ENCODE measurements around the gene IRF9.

Gene IRF9

GRCh38 chr14:24132061-24132685 is 28.9 kb upstream of the IRF9 start:
- DNase-seq: peak; percentile 74

DNA sequence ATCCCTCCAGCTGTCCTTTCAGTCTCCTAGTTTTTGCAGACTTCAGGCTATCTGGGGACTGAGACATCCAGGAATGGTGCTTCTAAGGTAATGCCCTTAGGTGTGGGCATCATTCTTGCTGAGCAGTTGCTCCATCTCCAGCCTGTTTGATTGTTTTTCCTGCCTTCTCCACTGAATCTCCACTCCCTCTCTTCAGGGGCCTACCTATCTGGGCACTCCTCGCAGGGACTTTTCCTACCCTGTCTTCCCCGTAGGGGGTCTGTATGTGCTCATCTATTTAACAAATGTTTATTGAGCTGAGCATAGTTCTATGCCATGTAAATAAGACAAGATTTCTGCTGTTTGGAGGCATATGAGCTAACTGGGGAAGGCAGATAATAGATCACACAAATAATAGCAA is 28.1 kb upstream of the IRF9 start:
- DNase-seq: no peak

DNA sequence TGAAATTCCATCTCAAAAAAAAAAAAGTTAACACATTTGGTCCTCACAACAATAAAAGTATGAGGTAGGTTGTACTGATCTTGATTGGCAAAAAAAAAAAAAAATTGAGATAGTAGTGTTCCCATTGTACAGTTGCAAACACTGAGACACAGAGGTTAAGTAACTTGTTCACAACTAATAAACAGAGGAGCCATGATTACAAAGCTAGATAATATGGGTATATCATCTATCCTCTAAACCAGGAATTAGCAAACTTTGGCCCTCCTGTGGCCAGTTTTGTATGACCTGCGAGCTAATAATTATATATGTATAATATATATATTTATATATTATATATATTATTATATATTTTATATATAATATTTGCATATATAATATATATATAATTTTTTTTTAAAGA is 27.3 kb upstream of the IRF9 start:
- no peak for DNase-seq

DNA sequence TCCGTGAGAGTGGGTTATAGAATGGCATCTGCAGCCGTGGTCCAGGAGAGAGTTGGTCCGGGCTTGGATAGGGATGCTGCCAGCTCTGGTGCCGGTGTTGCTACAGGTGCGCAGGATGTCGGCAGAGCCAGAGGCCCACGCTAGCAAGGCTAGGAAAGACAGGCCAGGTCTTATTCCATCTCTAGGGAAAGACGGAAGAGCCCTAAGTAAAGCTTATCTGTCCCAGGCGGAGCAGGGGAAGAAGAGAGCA is 25.6 kb upstream of the IRF9 start:
- no peak for DNase-seq

DNA sequence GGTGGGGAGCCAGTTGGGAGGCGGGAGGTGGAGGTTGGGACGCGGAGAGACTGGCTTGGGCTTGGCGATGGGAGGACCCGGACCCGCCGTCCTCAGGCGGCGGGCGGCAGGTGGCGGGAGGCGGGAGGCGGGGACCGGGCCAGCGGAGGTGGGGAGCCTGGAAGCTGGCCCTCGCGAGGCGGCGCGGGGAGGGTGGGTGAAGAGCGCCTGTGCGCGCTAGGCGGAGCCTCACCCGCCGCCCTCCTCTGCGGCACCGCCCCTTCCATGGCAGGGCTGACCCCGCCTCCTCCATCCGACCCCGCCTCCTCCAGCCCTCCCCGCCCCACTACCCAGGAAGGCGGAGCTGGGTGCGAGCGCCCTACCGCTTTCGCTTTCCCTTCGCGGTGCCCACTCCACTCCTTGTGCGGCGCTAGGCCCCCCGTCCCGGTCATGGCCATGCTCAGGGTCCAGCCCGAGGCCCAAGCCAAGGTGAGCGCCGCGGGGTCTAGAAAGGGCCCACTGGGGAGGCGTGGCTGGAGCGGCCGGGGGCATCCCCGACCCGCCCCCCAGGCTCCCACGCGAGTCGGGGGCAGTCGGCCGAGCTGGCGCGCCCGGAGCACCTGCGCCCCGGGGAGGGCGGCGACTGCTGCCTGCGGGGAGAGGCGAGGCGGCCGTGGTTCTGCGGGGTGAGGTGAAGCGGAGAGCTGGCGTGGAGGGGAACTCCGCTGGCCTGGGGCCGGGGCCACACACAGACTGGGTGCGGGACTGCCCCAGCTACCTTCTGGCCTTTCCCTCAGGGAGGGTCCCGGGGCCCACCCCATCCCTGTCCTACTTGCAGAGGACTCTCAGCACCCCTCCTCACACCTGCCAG is 25.0 kb upstream of the IRF9 start, which contains the start of gene PSME1:
PSME1 (plus strand) TSS at position 361 of the 850 bp plus-strand sequence; CDS start at position 430, 69 bp downstream.
- DNase-seq: peak; percentile 96

DNA sequence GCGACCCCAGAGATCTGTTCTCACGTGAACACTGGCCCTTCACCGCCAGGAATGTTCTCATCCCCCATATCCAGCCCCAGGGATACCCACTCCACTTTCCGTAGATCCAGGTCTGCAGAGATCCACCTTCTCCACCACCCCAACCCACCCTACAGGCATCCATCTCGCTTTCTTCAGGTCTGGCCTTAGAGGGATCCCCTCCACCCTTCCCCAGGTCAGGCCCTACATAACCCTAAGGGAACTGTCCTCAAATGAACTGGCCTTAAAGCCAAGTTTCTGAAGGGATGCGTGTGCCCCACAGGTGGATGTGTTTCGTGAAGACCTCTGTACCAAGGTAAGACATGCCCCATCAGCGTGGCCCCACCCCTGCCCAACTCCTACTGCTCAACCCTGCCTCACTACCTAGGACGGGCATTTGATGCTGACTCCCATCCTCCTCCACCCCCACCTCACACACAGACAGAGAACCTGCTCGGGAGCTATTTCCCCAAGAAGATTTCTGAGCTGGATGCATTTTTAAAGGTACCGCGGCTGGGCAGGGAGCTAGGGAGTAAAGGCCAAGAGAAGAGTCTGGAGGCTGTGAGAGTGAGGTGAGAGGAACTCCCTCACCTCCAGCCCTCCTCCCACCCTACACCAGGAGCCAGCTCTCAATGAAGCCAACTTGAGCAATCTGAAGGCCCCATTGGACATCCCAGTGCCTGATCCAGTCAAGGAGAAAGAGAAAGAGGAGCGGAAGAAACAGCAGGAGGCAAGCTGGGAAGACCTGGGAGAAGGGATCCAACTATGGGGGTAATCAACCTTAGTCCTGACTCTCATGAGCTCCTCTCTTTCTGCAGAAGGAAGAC is 24.2 kb upstream of the IRF9 start:
- DNase-seq: peak; percentile 22

- no peak for DNase-seq
Measured at GRCh38 chr14:24137529-24138395, 23.3 kb upstream of the IRF9 start.

GRCh38 chr14:24138396-24139271 is 22.4 kb upstream of the IRF9 start:
- no peak for DNase-seq

DNA sequence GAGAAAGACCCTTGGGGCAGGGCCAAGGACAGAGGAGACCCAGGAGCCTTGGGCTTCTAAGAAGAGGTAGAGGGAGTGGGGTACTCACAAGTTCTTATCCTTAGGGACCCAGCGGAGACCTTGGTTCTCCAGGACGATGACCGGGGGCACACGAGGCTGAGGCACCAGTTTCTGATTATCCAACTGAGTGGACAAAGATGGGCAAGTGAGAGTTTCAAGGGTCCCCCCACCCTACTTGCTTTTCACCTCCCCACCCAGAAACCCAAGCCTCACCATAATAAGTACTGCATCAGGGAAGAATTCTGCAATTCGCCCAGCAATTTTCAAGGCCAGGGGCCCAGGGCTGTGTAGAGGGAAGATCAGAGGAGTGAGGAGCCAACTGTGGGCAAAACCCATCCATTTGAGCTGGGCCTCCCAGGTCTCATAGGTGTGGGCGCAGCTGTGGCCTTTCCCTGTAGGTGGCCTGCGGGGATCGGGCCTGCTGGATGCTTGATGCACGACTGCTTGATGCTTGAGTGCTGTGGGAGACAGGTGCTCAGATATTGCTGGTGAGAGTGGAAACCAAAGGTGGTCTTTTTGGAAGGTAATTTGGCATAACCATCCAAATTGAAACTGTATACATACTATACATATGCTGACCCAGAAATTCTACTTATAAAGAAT is 21.7 kb upstream of the IRF9 start:
- peak; percentile 23 for DNase-seq

DNA sequence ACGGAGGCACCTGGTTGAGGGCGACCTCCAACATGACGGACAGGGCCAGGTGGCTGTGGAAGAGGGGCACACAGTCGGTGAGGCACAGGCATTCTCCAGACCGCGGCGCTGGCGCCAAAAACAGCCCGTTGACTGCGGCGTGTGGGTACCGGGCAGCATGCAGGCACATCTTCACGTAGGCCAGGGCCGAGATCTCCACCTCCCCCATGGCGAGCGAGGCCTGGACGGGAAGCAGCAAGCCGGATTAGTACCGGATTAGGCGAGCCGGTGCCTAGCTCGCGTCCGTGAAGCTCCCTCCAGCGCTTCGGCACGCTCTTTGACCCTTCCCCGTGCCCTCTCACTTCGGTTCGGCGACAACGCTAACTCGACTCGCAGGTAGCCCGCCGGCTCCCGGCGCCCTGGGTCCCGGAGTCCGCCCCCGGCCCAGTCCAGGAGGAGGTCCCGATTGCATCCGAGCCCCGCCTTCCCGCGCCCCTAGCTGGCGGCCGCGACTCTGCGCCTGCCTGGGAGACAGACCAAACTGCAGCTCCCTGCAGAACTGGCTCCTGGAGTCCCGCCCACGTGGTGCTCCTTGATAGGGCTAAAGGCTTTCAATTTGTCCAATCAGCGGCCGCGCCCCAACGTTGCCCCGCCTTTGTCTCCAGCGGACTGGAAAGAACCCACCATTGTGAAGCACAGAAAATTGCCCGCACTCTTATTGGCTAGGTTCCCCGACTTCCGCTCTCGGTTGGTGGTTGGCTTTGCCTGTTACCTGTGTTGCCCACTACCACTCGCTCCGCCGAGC is 19.8 kb upstream of the IRF9 start, which contains the start of gene EMC9:
EMC9 (minus strand) TSS at position 495 of the 784 bp plus-strand sequence; CDS start at position 208, 287 bp downstream.
- peak; percentile 99 for DNase-seq

- DNase-seq: no peak
Measured at GRCh38 chr14:24143511-24143910, 17.6 kb upstream of the IRF9 start.

DNA sequence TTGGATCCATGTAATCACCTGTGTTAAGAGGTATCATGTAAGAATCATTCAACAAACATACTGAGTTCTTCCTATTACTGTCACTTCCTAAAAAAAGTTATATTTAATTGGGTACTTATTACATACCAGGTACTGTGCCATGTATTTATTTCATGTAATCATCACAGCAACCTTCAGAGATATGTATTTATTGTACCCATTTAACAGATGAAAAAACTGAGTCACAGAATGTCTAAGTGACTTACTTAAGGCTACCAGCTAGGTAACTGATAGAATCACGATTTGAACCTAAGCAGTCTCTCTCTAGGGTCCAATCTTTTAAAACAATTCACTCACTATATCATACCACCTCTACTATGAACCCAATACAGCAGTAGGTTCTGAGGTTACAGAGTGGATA is 16.6 kb upstream of the IRF9 start:
- DNase-seq: no peak

DNA sequence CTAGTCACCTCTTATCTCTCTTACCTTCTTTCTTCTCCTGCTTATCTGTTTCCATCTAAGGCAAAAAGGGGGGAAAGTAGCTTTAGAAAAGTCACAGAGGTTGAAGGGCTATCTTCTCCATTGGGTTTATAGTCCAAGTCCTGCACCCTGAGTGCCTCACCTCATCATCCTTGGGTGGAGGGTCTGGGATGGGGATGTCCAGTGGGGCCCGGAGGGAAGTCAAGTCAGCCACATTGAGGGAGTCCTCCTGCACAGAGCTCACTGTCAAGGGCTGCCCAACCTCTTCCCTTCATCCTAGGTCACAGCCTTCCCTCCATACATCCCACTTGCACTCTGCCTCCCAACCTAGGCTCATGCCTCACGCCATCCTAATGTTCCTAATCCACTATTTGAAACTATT is 15.8 kb upstream of the IRF9 start:
- no peak for DNase-seq

DNA sequence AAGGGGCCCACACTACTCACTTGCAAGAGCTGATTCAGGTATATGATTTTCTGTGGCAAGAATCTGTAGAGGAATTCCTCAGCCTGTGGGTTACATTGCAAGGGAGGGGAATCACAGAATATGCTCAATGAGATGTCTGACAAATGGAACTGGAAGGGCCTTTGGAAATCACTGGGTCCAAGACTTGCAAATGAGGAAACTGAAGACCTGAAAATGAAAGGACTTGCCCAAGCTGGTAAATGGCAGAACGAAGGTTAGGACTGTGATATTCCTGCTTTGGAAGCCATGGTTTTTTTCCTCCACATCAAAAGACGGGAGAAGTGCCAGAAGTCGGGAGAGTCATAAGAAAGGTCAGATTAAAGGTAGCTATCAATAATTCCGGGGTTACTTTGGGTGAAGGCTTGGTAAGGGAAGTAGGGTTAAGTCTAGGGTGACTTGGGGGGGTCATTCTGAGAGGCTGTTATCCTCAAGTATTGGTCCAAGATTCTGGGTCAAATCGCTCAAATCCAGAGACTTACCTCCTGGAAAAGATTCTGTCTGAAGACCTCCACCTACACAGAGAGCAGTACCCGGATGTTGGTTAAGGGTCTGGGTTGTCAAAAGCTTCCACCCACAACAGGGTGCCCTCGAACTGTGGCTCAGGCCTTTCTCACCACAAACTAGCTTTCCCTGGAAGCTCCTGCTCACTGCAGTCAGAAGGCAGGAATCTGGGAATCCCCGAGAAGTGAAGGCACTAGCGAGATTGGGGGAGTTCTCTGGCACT is 15.2 kb upstream of the IRF9 start:
- DNase-seq: no peak

DNA sequence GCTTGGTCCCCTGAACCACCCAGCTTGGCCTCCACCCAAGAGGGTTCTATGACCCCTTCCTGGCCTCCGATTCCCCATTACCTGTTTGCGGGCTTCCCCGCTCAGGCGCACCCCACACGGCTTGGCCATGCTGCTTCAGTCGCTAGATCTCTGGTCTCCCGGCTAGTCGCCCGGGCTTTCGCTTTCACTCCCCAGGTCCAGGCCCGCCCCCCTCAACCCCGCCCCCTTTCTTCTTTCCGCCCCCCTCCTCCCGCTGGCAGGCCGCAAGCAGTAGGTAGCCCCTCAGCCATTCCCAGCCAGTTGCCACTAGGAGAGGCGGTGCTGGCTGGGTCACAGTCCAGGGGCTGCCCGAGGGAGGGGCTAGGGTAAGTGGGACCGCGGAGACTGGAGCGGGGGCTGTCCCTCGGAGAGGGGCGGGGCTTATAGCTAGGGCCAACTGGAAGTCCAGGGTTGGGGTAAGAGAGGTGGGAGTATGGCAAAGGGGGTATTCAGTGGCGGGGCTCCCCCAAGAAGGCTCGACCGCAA is 14.6 kb upstream of the IRF9 start, which contains the start of gene PSME2:
PSME2 (minus strand) TSS at position 158 of the 525 bp plus-strand sequence; CDS start at position 129, 29 bp downstream.
- DNase-seq: peak; percentile 90

DNA sequence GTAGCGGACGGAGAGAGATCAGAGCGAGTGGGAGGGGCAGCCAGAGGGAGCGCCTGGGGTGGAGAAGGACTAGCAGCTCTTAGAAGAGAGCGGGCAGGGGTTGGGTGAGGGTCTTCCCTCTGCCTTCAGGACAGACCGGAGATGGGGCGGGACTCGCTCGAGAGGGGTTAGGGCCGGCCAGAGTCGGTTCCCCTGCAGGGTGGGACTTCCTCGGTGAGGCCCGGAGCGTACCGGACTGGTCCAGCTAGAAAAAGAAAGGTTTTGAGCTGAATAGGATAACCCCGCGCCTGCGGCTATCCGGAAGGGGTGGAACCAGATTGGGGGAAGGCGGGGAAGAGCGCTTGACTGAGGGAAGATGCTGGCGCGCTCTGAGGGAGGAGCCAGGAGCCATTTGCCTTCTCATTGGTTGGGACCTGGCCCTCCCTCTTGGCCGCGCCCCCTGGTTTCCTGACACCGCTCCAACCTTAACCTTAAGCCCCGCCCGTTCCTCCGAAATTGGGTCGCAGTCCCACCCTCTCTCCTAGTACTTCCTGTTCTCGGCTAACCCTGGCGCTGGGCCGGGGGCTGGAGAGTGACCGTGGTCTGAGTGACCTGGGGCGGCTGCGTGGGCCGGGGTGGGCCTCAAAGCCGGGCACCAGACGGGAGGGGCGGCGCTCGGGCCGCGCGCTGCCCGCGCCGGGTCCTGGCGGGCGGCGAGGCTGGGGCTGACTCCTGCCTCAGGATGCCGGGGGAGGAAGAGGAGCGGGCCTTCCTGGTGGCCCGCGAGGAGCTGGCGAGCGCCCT is 13.9 kb upstream of the IRF9 start, which contains the start of gene RNF31:
RNF31 (plus strand) TSS at position 521 of the 783 bp plus-strand sequence; CDS start at position 722, 201 bp downstream.
- DNase-seq: peak; percentile 99

- DNase-seq: no peak
Measured at GRCh38 chr14:24147761-24148428, 13.2 kb upstream of the IRF9 start.

All from CD4-positive, alpha-beta T cell treated with Interleukin-17A for 4 hours (primary cell).